Body of pancreas (tissue), 4 donors: ENCODE measurements around the gene PRAF2.

Experiments
- POLR2A ChIP-seq, 3 donors: fragments of 450-650 bp; IDR thresholded peaks; one replicate each; pipeline ENCODE4 v1.6.1; 2016; ENCODE audit warnings: antibody characterized with exemption in 3 of 3, mild to moderate bottlenecking in 2 of 3
- TF ChIP-seq, protein P1 (sequence below), 7 experiments: fragments of 450-650 bp in 4 of 7; fragments of 200-600 bp in 3 of 7; sonication (generic) in 3 of 7; IDR thresholded peaks; one replicate each; pipeline ENCODE4 v1.5.1; 2016 to 2019; ENCODE audit warnings: antibody characterized with exemption in 7 of 7

DNA sequence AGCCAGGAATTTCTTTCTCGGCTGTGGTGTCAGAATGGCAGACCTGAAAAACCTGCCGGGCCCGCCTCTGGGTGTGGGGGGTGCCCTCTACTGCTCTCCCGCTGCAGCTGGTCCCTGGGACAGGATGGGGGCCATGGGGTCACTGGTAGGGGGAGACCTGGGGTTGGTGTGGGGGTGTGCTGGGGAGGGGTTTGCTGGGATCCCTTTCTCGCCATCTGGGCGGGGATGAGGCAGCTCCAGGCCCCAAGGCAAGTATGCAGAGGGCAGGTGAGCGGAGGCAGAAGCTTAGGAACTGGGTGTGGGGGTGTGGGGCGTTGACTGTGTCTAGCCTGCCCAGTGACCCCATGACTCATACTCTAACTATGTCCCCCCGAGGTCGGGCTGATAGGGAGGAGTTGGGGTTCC lies 14.1 kb downstream of the PRAF2 start:
- TF ChIP-seq, protein P1, sequence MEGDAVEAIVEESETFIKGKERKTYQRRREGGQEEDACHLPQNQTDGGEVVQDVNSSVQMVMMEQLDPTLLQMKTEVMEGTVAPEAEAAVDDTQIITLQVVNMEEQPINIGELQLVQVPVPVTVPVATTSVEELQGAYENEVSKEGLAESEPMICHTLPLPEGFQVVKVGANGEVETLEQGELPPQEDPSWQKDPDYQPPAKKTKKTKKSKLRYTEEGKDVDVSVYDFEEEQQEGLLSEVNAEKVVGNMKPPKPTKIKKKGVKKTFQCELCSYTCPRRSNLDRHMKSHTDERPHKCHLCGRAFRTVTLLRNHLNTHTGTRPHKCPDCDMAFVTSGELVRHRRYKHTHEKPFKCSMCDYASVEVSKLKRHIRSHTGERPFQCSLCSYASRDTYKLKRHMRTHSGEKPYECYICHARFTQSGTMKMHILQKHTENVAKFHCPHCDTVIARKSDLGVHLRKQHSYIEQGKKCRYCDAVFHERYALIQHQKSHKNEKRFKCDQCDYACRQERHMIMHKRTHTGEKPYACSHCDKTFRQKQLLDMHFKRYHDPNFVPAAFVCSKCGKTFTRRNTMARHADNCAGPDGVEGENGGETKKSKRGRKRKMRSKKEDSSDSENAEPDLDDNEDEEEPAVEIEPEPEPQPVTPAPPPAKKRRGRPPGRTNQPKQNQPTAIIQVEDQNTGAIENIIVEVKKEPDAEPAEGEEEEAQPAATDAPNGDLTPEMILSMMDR (IDR thresholded peaks at IDR 0.05), result no peak
- peak in 1 of 3 donors; percentile 8 for TF ChIP-seq POLR2A (IDR thresholded peaks at IDR 0.05)
